ENCODE results near the gene KIR3DL1. TPM values are rescaled to one million over a fixed set of nuclear protein-coding genes. Genes with fewer than 3 reads are reported as not detected.
"Not testable (repeated sequence)": the region's sequence is repeated elsewhere in the genome, so short reads cannot be mapped to it uniquely, and the experiment has no call there.

KIR3DL1 gene
- polyA plus RNA-seq, 3 donors: not detected

- no peak for DNase-seq (ENCODE audit: extremely low read depth in 1 of 11, low read depth in 9 of 11, low spot score in 4 of 11)
These were observed 10.4 kb upstream of the KIR3DL1 start for GRCh38 chr19:54805665-54806515.

- no peak for DNase-seq (ENCODE audit: extremely low read depth in 1 of 11, low read depth in 9 of 11, low spot score in 4 of 11)
These were observed 9.8 kb upstream of the KIR3DL1 start for GRCh38 chr19:54806516-54806838.

DNA sequence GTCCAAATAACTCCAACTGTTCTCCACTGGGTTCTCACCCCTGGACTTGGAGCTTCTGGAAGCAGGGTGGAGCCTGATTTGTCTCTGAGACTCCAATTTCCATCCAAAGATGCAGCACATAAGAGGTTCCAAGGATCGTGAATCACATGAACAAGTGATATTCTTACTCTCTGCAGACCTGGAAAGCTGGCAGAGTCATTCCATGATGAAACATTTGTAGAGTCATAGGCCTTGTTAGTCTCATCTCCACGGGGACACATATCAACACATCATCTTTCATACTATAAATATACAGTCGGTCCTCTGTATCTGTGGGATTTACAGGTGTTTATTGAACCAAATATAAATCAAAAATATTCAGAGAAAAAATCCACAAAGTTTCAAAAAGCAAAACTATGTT lies 1.7 kb upstream of the KIR3DL1 start:
- DNase-seq (ENCODE audit: extremely low read depth in 1 of 11, low read depth in 9 of 11, low spot score in 4 of 11): not testable (repeated sequence)

- DNase-seq (ENCODE audit: extremely low read depth in 1 of 11, low read depth in 9 of 11, low spot score in 4 of 11): no peak
These were observed 1.6 kb downstream of the KIR3DL1 start for GRCh38 chr19:54817670-54818536.

DNA sequence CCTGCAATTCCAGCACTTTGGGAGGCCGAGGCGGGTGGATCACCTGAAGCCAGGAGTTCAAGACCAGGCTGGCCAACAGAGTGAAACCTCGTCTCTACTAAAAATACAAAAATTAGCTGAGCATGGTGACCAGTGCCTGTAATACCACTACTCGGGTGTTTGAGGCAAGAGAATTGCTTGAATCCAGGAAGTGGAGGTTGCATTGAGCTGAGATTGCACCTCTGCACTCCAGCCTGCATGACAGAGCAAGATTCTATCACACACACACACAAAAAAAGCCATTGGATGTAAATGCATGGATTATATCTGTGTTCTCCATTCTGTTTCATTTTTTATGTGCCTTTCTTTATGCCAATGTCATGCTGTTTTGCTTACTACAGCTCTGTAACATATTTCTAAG lies 8.1 kb downstream of the KIR3DL1 start:
- DNase-seq (ENCODE audit: extremely low read depth in 1 of 11, low read depth in 9 of 11, low spot score in 4 of 11): not testable (repeated sequence)

GRCh38 chr19:54825326-54825725 lies 9.1 kb downstream of the KIR3DL1 start:
- not testable (repeated sequence) for DNase-seq (ENCODE audit: extremely low read depth in 1 of 11, low read depth in 9 of 11, low spot score in 4 of 11)

- not testable (repeated sequence) for DNase-seq (ENCODE audit: extremely low read depth in 1 of 11, low read depth in 9 of 11, low spot score in 4 of 11)
These were observed 11.8 kb downstream of the KIR3DL1 start for GRCh38 chr19:54828064-54828463.

DNA sequence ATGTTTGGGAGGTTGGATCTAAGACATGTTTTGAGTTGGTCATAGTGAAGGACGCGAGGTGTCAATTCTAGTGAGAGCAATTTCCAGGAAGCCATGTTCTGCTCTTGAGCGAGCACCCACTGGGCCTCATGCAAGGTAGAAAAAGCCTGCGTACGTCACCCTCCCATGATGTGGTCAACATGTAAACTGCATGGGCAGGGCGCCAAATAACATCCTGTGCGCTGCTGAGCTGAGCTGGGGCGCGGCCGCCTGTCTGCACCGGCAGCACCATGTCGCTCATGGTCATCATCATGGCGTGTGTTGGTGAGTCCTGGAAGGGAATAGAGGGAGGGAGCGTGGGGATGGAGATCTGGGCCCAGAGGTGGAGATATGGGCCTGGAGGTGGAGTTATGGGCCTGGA lies 16.2 kb downstream of the KIR3DL1 start, which contains the start of gene KIR2DS4:
Gene KIR2DS4, plus strand, starts transcription at position 181 of the 400 bp plus-strand sequence.
- not testable (repeated sequence) for DNase-seq (ENCODE audit: extremely low read depth in 1 of 11, low read depth in 9 of 11, low spot score in 4 of 11)

- DNase-seq (ENCODE audit: extremely low read depth in 1 of 11, low read depth in 9 of 11, low spot score in 4 of 11): not testable (repeated sequence)
These were observed 18.9 kb downstream of the KIR3DL1 start for GRCh38 chr19:54835126-54835525.

DNA sequence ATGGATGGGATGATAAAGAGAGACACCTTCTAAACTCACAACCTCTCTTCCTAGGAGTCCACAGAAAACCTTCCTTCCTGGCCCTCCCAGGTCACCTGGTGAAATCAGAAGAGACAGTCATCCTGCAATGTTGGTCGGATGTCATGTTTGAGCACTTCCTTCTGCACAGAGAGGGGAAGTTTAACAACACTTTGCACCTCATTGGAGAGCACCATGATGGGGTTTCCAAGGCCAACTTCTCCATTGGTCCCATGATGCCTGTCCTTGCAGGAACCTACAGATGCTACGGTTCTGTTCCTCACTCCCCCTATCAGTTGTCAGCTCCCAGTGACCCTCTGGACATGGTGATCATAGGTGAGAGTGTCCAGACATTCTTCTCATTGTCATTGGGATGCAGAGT lies 21.3 kb downstream of the KIR3DL1 start:
- DNase-seq (ENCODE audit: extremely low read depth in 1 of 11, low read depth in 9 of 11, low spot score in 4 of 11): not testable (repeated sequence)

GRCh38 chr19:54843171-54843570 lies 26.9 kb downstream of the KIR3DL1 start:
- not testable (repeated sequence) for DNase-seq (ENCODE audit: extremely low read depth in 1 of 11, low read depth in 9 of 11, low spot score in 4 of 11)

DNA sequence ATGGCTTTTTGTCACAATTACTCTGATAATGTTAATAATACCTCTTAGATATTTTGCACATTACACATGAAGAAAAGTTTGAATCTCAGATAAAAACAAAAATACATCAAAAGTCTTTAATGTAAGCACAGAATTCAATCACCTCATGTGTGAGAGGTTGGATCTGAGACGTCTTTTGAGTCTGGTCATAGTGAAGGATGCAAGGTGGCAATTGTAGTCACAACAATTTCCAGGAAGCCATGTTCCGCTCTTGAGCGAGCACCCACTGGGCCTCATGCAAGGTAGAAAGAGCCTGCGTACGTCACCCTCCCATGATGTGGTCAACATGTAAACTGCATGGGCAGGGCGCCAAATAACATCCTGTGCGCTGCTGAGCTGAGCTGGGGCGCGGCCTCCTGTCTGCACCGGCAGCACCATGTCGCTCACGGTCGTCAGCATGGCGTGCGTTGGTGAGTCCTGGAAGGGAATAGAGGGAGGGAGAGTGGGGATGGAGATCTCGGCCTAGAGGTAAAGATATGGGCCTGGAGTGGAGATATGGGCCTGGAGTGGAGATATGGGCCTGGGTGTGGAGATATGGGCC lies 33.9 kb downstream of the KIR3DL1 start, which contains the start of gene KIR3DL2:
Gene KIR3DL2, plus strand, starts transcription at position 383 of the 580 bp plus-strand sequence. Its CDS starts 33 bp downstream, at position 416.
- not testable (repeated sequence) for DNase-seq (ENCODE audit: extremely low read depth in 1 of 11, low read depth in 9 of 11, low spot score in 4 of 11)

GRCh38 chr19:54850930-54851329 lies 34.7 kb downstream of the KIR3DL1 start:
- DNase-seq (ENCODE audit: extremely low read depth in 1 of 11, low read depth in 9 of 11, low spot score in 4 of 11): no peak

- DNase-seq (ENCODE audit: extremely low read depth in 1 of 11, low read depth in 9 of 11, low spot score in 4 of 11): no peak
These were observed 35.1 kb downstream of the KIR3DL1 start for GRCh38 chr19:54851353-54851752.

GRCh38 chr19:54855241-54855640 lies 39.0 kb downstream of the KIR3DL1 start:
- not testable (repeated sequence) for DNase-seq (ENCODE audit: extremely low read depth in 1 of 11, low read depth in 9 of 11, low spot score in 4 of 11)

DNA sequence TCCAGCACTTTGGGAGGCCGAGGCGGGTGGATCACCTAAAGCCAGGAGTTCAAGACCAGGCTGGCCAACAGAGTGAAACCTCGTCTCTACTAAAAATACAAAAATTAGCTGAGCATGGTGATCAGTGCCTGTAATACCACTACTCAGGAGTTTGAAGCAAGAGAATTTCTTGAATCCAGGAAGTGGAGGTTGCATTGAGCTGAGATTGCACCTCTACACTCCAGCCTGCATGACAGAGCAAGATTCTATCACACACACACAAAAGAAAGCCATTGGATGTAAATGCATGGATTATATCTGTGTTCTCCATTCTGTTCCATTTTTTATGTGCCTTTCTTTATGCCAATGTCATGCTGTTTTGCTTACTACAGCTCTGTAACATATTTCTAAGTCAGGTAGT lies 42.2 kb downstream of the KIR3DL1 start:
- DNase-seq (ENCODE audit: extremely low read depth in 1 of 11, low read depth in 9 of 11, low spot score in 4 of 11): not testable (repeated sequence)

DNA sequence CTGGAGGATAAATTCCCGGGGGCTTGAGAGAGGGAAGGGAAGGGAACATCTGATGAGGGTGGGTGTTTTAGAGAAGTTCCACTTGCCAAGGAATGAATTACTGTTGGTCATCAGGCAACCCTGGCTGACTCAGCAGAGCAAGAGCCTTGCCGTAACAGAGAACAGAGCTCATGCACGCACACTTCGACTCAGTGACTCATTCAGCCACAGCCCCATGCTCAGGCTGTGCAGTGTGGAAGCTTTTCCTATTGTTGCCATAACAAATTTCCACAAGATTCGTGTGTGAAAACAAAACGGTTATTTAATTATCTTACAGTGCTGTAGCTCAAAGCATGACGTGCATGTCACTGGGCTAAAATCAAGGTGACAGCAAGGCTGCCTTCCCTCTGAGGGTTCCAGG lies 43.2 kb downstream of the KIR3DL1 start:
- DNase-seq (ENCODE audit: extremely low read depth in 1 of 11, low read depth in 9 of 11, low spot score in 4 of 11): not testable (repeated sequence)

GRCh38 chr19:54863459-54863858 lies 47.2 kb downstream of the KIR3DL1 start:
- not testable (repeated sequence) for DNase-seq (ENCODE audit: extremely low read depth in 1 of 11, low read depth in 9 of 11, low spot score in 4 of 11)

GRCh38 chr19:54871696-54872095 lies 55.4 kb downstream of the KIR3DL1 start:
- DNase-seq (ENCODE audit: extremely low read depth in 1 of 11, low read depth in 9 of 11, low spot score in 4 of 11): no peak

All from renal cortex interstitium (tissue), 11 donors.